ENCODE data around the gene PRKCZ.

The PRKCZ gene

GRCh38 chr1:2025491-2025981 lies 24.7 kb upstream of the PRKCZ start:
- DNase-seq = no peak

GRCh38 chr1:2027961-2028583 lies 22.1 kb upstream of the PRKCZ start:
- no peak for DNase-seq

- no peak for DNase-seq
Observed at GRCh38 chr1:2028870-2029560, 21.2 kb upstream of the PRKCZ start.

- no peak for DNase-seq
Observed at GRCh38 chr1:2029561-2029960, 20.6 kb upstream of the PRKCZ start.

GRCh38 chr1:2030076-2030871 lies 19.9 kb upstream of the PRKCZ start:
- no peak for DNase-seq

DNA sequence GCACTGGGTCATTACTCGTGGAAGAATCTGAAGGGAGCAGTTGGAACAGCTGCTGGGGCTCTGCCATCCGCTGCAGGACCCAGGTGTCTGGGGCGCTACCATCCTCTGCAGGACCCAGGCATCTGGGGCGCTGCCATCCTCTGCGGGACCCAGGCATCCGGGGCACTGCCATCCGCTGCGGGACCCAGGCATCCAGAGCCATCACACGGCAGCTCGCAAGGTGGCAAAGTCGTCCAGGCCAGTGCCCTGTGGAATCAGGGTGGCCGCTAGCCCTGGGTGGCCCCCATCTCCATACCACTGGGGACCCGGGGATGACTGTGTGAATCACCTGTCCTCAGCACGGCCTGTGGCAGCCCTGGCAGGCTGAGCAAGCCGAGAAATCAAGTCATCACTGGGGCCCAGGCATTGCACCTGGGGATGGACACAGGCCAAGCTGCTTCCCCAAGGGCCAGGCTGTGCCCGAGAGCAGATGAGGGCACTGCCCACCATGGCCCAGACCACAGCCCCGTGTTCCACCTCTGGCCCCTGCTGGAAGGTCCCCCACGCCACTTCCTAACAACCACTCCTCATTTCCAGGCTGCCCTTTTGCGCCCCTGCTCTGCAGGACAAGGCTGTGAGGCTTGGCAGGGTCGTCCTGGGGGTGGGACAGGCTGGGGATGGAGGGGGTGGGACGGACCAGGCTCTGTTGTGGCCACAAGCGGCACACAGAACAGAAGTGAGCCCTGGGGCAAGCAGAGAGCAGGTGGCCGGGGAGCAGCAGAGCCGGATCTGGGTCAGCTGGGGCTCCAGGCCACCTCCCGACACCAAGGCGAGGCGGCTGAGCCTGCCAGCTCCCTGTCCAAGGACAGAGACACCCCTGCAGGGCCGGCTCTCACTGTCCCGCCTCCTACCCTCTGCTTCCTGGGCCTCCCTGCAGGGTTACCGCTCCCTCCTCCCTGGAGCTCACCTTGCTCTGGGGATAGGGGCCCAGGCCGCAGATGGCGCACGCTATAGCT lies 18.4 kb upstream of the PRKCZ start:
- DNase-seq = no peak

GRCh38 chr1:2032737-2033136 lies 17.5 kb upstream of the PRKCZ start:
- no peak for DNase-seq

DNA sequence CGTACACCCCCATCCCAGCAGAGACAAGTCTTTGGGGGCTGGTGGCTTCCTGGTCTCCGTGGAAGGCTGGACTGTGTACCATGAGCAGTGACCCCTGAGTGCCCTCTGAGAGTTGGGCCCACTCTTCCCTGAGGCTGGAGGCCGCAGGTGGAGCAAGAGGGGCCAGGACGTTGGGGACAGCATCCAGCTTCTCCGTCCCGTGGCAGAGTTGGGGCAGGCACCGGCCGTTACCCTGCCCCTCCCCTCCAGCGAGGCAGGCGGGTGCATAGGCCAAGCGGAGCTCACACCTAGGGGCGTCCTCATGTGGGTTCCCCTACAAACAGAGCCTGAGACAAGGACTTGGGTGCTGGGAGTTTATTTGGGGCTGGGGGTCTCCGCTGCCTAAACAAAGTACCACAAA lies 17.0 kb upstream of the PRKCZ start:
- no peak for DNase-seq

DNA sequence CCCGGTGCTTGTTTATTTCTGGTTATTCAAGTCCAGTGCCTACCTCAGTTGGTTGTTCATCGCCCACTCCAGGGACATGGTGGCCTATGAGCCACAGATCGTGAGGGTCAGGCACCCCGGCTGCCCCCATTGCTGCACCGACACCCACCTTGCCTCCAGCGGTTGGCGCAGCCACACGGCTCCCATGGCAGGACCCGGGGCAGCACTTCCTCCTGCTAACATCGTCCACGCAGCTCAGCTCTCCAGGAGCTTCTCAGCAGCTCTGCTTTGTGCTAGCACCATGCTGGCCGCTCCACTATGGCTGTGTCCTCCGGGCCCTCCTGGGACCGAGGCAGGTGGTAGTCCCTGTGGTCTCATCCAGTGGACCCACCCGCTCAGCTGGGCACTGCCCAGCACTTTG lies 13.9 kb upstream of the PRKCZ start:
- no peak for DNase-seq

DNA sequence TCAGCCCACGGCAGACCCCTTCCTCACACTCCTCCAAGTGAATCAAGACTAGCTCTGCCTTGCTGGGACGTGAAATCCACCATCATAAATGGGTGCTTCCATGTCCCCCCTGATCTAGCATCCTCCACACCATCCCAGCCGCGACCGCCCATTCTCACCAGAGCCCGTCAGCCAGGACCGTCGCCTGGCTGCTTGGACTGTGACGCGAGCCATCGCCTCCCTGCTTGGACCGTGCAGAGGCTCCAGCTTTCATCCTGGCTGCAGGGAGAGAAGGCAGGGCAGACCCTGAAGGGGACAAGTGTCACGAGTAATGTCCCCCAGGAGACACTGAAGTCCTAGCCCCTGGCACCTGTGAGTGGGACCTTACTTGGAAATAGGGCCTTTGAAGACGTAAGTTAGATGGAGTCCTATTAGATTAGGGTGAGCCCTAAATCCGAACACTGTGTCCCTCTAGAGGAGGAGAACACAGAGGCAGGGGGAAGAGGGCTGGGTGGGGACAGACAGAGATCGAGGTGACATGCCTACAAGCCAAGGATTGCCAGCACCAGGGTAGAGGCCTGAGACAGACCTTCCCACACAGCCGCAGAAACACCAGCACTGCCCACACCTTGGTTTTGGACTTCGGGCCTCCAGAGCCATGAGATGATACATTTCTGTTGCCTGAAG lies 12.8 kb upstream of the PRKCZ start:
- DNase-seq = no peak

DNA sequence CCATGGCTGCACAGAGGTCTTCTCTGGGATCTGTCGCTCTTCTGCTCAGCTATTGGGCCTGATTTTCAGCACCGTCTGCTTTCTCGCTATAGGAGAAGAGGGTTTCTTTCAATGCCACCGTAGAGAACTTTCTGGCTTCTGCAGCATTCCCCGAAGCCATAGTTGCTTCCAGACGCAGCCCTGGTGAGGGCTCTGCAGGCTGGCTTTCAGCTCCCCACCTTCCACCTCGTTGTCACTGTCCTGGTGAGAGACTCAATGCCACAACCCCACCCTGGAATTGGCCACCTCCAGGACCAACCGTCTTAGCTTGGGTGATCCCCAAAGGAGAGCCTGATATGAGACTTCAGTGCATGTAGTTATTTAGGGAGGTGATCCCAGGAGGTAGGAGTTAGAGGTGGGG lies 12.0 kb upstream of the PRKCZ start:
- DNase-seq = no peak

DNA sequence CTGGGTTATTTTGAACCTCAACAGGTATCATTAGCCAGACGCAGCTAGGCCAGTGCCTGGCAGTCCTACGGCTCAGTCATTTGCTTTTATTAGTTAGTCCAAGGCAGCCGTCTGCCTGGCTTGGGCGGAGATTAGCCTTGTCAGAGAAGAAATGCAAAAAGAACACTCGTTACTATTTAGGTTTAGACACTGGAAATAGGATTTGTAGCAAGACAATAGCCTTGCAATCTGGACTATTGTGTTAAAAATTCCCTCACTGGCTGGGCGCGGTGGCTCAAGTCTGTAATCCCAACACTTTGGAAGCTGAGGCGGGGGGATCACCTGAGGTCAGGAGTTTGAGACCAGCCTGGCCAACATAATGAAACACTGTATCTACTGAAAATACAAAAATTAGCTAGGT lies 11.0 kb upstream of the PRKCZ start:
- no peak for DNase-seq

DNA sequence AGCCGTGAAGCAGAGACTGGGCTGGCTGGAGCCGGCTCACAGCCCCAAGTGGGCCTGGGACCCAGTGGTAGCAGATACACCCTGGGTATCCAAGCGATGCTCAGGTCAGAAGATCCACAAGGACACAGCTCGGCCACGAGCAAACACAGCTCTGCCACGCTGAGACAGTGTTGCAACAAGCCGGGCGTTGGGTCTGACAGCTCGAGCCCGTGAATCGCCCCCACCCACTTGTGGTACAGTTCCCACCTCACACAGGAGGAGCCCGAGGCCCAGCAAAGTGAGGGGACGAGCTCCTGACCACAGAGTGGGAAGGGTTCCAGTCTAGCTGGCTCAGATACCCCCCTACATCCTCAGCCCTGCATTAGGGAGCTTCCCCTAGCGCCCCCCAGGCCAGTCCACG lies 8.9 kb upstream of the PRKCZ start:
- DNase-seq = no peak

- no peak for DNase-seq
Observed at GRCh38 chr1:2041887-2042286, 8.3 kb upstream of the PRKCZ start.

DNA sequence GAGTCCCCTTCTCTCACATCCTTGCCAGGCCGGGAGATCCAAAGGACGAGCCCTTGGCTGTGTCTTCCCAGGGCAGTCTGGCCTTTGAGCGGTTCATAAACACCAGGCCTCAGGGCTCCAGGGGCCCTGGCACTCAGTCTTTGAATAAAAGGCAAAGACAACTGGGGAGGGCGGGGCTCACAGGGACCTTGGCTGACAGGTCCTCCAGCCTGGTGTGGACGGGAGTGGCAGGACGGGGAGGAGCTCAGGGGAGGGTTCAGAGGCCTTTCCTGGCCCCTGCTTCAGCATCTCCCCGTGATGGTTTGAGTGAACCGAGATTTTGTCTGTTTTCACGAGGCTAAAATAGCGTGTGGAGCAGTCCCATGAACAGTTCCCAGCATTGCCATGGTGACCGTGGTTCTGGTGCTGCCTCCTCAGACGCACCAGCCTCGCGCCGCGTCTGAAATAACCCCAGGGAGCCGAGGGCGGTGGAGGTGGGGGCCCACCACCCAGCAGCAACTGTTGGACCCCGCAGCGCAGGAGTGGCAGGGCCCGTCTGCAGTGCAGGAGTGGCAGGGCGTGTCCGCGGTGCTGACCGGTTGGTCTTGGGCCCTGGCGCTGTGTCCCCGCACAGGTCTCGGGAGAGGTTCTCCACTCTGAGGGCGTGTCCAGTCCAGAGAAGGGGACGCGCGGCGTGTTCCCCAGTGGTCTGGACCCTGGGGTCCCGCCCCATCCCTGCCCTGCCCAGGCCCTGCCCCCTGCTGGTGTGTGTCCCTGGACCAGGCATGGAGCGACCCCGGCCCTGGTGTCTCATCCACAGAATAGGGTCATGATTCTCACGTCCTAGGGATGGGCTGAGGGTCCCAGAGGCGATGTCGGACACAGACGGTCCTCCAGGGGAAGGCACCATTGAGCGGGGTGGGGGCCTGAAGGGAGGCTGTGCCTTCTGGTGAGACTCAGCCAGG lies 7.1 kb upstream of the PRKCZ start:
- DNase-seq = no peak

DNA sequence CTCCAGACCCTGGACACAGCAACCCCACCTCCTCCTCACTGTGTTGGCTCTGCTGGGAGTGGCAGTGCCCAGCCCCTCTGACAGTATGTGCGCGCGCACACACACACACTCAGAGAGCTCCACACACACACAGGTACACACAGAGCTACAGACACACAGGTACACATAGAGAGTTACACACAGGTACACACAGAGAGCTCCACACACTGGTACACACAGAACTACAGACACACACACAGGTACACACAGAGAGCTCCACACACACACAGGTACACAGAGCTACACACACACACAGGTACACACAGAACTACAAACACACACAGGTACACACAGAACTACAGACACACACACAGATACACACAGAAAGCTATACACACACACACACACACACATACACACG lies 6.3 kb upstream of the PRKCZ start:
- DNase-seq = no peak

GRCh38 chr1:2044510-2045319 lies 5.5 kb upstream of the PRKCZ start:
- DNase-seq = peak; percentile 68

GRCh38 chr1:2045468-2046173 lies 4.6 kb upstream of the PRKCZ start:
- no peak for DNase-seq

- no peak for DNase-seq
Observed at GRCh38 chr1:2046174-2046917, 3.9 kb upstream of the PRKCZ start.
